ENCODE results near the gene SOX10. TPM values are rescaled to one million over a fixed set of nuclear protein-coding genes. Genes with fewer than 3 reads are reported as not detected.

The SOX10 gene
- total and polyA plus RNA-seq, 12 donors = 0.11 to 3.8 (median 1.1) TPM

GRCh38 chr22:38023045-38023444 is 38.7 kb upstream of the SOX10 start:
- WGBS, 2 donors = 82 to 84% methylated on average over 6 of the region's 6 CpGs
- Histone ChIP-seq H3K36me3 (no peaks in the 10 kb centered on the region), H3K27ac (no peak overlapping the region), H3K9me3 (no peaks in the 10 kb centered on the region), H3K27me3 (no peaks in the 10 kb centered on the region), H3K4me1 (peaks cover 0 to 1% (median 0%) of the 10 kb centered on the region in 9 donors), H3K4me3 (no peak overlapping the region)
- intact Hi-C loops (cut with DNase I) = no loop called here
- ATAC-seq (no peak), DNase-seq (no peak)
- TF ChIP-seq CTCF (IDR thresholded peaks at IDR 0.05) = no peak

GRCh38 chr22:38021206-38021605 is 36.9 kb upstream of the SOX10 start:
- 89 to 93% methylated on average over 6 of the region's 6 CpGs for WGBS, 2 donors
- H3K27me3 ChIP-seq = no peaks in the 10 kb centered on the region

GRCh38 chr22:38018938-38019827 is 34.8 kb upstream of the SOX10 start:
- Histone ChIP-seq H3K4me1 (peaks cover 12 to 24% (median 21%) of the 10 kb centered on the region in 9 donors), H3K9me3 (peaks cover 0 to 4% (median 0%) of the 10 kb centered on the region in 11 donors)
- 88 to 90% methylated on average over 19 of the region's 19 CpGs for WGBS, 2 donors

More at GRCh38 chr22:38021206-38021605, 36.9 kb upstream of the SOX10 start:
- no peak for TF ChIP-seq CTCF (IDR thresholded peaks at IDR 0.05)
- peaks cover 12 to 20% (median 18%) of the 10 kb centered on the region in 9 donors for H3K4me1 ChIP-seq
- ATAC-seq = no peak
- intact Hi-C loops (cut with DNase I) = no loop called here
- H3K27ac ChIP-seq = no peak overlapping the region
- no peak for DNase-seq
- H3K4me3 ChIP-seq = no peak overlapping the region
- no peaks in the 10 kb centered on the region for H3K36me3 ChIP-seq
- no peaks in the 10 kb centered on the region for H3K9me3 ChIP-seq

More at GRCh38 chr22:38018938-38019827, 34.8 kb upstream of the SOX10 start:
- Histone ChIP-seq H3K36me3 (no peaks in the 10 kb centered on the region), H3K27me3 (no peaks in the 10 kb centered on the region), H3K4me3 (no peak overlapping the region), H3K27ac (no peak overlapping the region)
- TF ChIP-seq CTCF (IDR thresholded peaks at IDR 0.05) = no peak
- DNase-seq (no peak), ATAC-seq (no peak)
- intact Hi-C loops (cut with DNase I) = no loop called here
